ENCODE measurements around the gene RHOB.

DNA sequence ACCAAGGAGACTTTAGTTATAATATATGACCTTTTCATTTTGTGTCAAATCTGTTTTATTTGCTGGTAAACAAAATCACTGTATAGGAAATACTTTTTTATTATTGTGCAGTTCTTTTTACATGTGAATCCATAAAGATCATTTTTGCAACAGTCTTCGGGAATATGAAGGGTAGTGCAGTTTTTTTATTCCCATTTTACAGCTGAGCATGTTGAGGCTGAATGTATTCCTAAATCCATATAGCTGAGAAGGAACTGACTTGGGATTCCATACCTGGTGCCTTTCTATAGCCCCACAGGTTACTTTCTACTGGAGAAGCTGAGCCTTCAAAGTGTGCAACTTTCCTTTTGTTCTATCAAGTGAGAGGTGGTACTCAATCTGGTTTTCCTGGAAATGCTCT, 29.6 kb downstream of the RHOB start:
- TF ChIP-seq, protein P1, sequence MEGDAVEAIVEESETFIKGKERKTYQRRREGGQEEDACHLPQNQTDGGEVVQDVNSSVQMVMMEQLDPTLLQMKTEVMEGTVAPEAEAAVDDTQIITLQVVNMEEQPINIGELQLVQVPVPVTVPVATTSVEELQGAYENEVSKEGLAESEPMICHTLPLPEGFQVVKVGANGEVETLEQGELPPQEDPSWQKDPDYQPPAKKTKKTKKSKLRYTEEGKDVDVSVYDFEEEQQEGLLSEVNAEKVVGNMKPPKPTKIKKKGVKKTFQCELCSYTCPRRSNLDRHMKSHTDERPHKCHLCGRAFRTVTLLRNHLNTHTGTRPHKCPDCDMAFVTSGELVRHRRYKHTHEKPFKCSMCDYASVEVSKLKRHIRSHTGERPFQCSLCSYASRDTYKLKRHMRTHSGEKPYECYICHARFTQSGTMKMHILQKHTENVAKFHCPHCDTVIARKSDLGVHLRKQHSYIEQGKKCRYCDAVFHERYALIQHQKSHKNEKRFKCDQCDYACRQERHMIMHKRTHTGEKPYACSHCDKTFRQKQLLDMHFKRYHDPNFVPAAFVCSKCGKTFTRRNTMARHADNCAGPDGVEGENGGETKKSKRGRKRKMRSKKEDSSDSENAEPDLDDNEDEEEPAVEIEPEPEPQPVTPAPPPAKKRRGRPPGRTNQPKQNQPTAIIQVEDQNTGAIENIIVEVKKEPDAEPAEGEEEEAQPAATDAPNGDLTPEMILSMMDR (IDR thresholded peaks at IDR 0.05; ENCODE audit: low read depth, low read length, missing input control), result no peak
- TF ChIP-seq YY1 (IDR thresholded peaks at IDR 0.05), result no peak
- TF ChIP-seq, protein P2, sequence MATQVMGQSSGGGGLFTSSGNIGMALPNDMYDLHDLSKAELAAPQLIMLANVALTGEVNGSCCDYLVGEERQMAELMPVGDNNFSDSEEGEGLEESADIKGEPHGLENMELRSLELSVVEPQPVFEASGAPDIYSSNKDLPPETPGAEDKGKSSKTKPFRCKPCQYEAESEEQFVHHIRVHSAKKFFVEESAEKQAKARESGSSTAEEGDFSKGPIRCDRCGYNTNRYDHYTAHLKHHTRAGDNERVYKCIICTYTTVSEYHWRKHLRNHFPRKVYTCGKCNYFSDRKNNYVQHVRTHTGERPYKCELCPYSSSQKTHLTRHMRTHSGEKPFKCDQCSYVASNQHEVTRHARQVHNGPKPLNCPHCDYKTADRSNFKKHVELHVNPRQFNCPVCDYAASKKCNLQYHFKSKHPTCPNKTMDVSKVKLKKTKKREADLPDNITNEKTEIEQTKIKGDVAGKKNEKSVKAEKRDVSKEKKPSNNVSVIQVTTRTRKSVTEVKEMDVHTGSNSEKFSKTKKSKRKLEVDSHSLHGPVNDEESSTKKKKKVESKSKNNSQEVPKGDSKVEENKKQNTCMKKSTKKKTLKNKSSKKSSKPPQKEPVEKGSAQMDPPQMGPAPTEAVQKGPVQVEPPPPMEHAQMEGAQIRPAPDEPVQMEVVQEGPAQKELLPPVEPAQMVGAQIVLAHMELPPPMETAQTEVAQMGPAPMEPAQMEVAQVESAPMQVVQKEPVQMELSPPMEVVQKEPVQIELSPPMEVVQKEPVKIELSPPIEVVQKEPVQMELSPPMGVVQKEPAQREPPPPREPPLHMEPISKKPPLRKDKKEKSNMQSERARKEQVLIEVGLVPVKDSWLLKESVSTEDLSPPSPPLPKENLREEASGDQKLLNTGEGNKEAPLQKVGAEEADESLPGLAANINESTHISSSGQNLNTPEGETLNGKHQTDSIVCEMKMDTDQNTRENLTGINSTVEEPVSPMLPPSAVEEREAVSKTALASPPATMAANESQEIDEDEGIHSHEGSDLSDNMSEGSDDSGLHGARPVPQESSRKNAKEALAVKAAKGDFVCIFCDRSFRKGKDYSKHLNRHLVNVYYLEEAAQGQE (IDR thresholded peaks at IDR 0.05), result no peak

All from liver (tissue), 2 donors.